Heart left ventricle (tissue), 13 donors: ENCODE results near the gene TTC7B.

ENCODE experiments used
- POLR2A ChIP-seq, 2 donors: fragments of 450-650 bp; IDR thresholded peaks; one replicate each; pipeline ENCODE4 v1.6.1; 2017; ENCODE audit warnings: antibody characterized with exemption in 2 of 2, mild to moderate bottlenecking in 2 of 2, moderate library complexity in 2 of 2
- TF ChIP-seq, protein P1 (sequence below), 12 donors: fragments of 200-600 bp; sonication (generic) in 4 of 12; IDR thresholded peaks; one replicate each; pipeline versions ENCODE4 v1.5.0 to v1.8.0; 2018 to 2022; ENCODE audit warnings: antibody characterized with exemption in 12 of 12, mild to moderate bottlenecking in 5 of 12
- donor health status: ischemic (EF 13 %, LVEDD 7.1; RV severe dilation, severe dysfunction).
- donor health status: DM: no; HTN: yes; CAD: no.
- donor health status: DM: no; HTN: no; CAD: no.
- donor health status: ischemic (EF 25% LVEDD 6.9; RV normal size, moderate dysfunction).
- donor health status: ischemic (EF 25% LVEDD 5.7; RV mildly dilated, moderate dysfunction).
- donor health status: ischemic (EF 35%, LVEDD 5.7; RV mildly dilated, moderate dysfunction).
- donor health status: nonischemic (EF 11% LVEDD 7.7; RV severe dilation, severe dysfunction).
- donor health status: DM: yes; HTN: yes; CAD: no.
- donor health status: PGD.
- donor health status: ischemic (EF 29% LVEDD 5.4; RV normal size, mild dysfunction).
- donor health status: nonischemic (EF 23%, LVEDD 6.1; RV moderate dilation, normal function).

DNA sequence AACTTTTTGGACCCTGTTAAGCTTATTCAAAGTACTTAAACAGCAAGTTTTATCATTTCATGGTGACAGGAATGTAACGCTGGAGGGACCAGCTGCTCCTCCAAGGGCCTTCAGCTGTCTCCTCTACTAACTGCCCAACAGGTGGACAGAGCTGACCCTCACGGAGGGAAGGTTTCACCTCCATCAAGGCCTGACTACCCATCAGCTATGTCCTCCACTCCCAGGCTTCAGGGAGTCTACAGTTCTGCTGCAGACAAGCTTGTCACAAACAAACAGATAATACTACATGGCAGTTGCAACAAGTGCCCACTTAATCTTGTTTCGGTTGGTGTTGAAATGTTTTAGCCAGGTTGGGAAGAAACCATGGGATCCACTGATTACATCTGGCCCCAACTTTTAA lies 175.1 kb downstream of the TTC7B start:
- TF ChIP-seq, protein P1, sequence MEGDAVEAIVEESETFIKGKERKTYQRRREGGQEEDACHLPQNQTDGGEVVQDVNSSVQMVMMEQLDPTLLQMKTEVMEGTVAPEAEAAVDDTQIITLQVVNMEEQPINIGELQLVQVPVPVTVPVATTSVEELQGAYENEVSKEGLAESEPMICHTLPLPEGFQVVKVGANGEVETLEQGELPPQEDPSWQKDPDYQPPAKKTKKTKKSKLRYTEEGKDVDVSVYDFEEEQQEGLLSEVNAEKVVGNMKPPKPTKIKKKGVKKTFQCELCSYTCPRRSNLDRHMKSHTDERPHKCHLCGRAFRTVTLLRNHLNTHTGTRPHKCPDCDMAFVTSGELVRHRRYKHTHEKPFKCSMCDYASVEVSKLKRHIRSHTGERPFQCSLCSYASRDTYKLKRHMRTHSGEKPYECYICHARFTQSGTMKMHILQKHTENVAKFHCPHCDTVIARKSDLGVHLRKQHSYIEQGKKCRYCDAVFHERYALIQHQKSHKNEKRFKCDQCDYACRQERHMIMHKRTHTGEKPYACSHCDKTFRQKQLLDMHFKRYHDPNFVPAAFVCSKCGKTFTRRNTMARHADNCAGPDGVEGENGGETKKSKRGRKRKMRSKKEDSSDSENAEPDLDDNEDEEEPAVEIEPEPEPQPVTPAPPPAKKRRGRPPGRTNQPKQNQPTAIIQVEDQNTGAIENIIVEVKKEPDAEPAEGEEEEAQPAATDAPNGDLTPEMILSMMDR (IDR thresholded peaks at IDR 0.05): no peak
- no peak for TF ChIP-seq POLR2A (IDR thresholded peaks at IDR 0.05)
